H1 (cell line): ENCODE measurements around the gene ALG14. TPM values are rescaled to one million over a fixed set of nuclear protein-coding genes. Genes with fewer than 3 reads are reported as not detected.

Experiments
- BACH1 ChIP-seq: IDR thresholded peaks from 2 replicates; pipeline ENCODE4 v1.6.1; 2012; ENCODE audit warnings: low read length, improper control_type of control experiment
- CREB1 ChIP-seq: IDR thresholded peaks from 2 replicates; pipeline ENCODE4 v1.6.1; 2012; ENCODE audit warnings: inconsistent platforms
- HDAC6 ChIP-seq: IDR thresholded peaks from one replicate; pipeline ENCODE4 v1.7.1; 2012; ENCODE audit warnings: low read depth, mild to moderate bottlenecking, inconsistent platforms, low read length, moderate library complexity
- JUND ChIP-seq: IDR thresholded peaks from 2 replicates; pipeline ENCODE4 v1.6.1; 2011; ENCODE audit warnings: mild to moderate bottlenecking, improper control_type of control experiment, low read length
- NANOG ChIP-seq: IDR thresholded peaks from 2 replicates; pipeline ENCODE4 v1.6.1; 2011; ENCODE audit warnings: low read length, low read depth, mild to moderate bottlenecking, inconsistent platforms; ENCODE audit not compliant: insufficient read depth, poor library complexity, severe bottlenecking
- NRF1 ChIP-seq: IDR thresholded peaks from 2 replicates; pipeline ENCODE4 v1.6.1; 2011; ENCODE audit warnings: mild to moderate bottlenecking, low read depth, low read length, improper control_type of control experiment
- POU5F1 ChIP-seq: IDR thresholded peaks from 2 replicates; pipeline ENCODE4 v1.6.1; 2011; ENCODE audit warnings: low read depth, mild to moderate bottlenecking, low read length, moderate library complexity
- SRF ChIP-seq: IDR thresholded peaks from 2 replicates; pipeline ENCODE4 v1.6.1; 2011; ENCODE audit warnings: mild to moderate bottlenecking, low read depth, low read length, moderate library complexity
- TCF12 ChIP-seq: IDR thresholded peaks from 2 replicates; pipeline ENCODE4 v1.6.1; 2011; ENCODE audit warnings: low read depth, mild to moderate bottlenecking, low read length
- polyA plus RNA-seq, 7 experiments: library from polyadenylated mRNA; depleted of rRNA in 3 of 7; stranded (reverse) in 5 of 7; unstranded in 2 of 7; fragments of >200 nt in 5 of 7; fragments of 200-250 nt in 2 of 7; gene quantifications; 1 replicate in 5 of 7; 2 replicates in 1 of 7; 4 replicates in 1 of 7; pipeline versions ENCODE4 v1.2.1 to v1.2.3, GENCODE V29; 2011 to 2013; ENCODE audit warnings: missing spikeins in 2 of 7, mixed read lengths in 2 of 7
- total RNA-seq: library from RNA; stranded (reverse); fragmentation: NEBNext Ultra II Directional; extraction: Animal tissue kit (Norgen Biotek cat#: 25700); gene quantifications from 2 replicates; pipeline ENCODE4 v1.2.1, GENCODE V29; 2021
- TF ChIP-seq, protein P1 (sequence below): fragments of 300-600 bp; sonication (generic); IDR thresholded peaks from 2 replicates; pipeline ENCODE4 v1.7.1; 2012; ENCODE audit warnings: low read length, moderate library complexity, mild to moderate bottlenecking, inconsistent platforms; ENCODE audit not compliant: insufficient replicate concordance
- TF ChIP-seq, protein P2 (sequence below): IDR thresholded peaks from 2 replicates; pipeline ENCODE4 v1.6.1; 2011; ENCODE audit warnings: low read length, improper control_type of control experiment

ALG14 gene
- total and polyA plus RNA-seq, 2 of the 8 experiments (the other 6 are each of a cell fraction or from before 2014, with no cell fraction given) = 0.95 to 1.3 TPM

- TF ChIP-seq, protein P1, sequence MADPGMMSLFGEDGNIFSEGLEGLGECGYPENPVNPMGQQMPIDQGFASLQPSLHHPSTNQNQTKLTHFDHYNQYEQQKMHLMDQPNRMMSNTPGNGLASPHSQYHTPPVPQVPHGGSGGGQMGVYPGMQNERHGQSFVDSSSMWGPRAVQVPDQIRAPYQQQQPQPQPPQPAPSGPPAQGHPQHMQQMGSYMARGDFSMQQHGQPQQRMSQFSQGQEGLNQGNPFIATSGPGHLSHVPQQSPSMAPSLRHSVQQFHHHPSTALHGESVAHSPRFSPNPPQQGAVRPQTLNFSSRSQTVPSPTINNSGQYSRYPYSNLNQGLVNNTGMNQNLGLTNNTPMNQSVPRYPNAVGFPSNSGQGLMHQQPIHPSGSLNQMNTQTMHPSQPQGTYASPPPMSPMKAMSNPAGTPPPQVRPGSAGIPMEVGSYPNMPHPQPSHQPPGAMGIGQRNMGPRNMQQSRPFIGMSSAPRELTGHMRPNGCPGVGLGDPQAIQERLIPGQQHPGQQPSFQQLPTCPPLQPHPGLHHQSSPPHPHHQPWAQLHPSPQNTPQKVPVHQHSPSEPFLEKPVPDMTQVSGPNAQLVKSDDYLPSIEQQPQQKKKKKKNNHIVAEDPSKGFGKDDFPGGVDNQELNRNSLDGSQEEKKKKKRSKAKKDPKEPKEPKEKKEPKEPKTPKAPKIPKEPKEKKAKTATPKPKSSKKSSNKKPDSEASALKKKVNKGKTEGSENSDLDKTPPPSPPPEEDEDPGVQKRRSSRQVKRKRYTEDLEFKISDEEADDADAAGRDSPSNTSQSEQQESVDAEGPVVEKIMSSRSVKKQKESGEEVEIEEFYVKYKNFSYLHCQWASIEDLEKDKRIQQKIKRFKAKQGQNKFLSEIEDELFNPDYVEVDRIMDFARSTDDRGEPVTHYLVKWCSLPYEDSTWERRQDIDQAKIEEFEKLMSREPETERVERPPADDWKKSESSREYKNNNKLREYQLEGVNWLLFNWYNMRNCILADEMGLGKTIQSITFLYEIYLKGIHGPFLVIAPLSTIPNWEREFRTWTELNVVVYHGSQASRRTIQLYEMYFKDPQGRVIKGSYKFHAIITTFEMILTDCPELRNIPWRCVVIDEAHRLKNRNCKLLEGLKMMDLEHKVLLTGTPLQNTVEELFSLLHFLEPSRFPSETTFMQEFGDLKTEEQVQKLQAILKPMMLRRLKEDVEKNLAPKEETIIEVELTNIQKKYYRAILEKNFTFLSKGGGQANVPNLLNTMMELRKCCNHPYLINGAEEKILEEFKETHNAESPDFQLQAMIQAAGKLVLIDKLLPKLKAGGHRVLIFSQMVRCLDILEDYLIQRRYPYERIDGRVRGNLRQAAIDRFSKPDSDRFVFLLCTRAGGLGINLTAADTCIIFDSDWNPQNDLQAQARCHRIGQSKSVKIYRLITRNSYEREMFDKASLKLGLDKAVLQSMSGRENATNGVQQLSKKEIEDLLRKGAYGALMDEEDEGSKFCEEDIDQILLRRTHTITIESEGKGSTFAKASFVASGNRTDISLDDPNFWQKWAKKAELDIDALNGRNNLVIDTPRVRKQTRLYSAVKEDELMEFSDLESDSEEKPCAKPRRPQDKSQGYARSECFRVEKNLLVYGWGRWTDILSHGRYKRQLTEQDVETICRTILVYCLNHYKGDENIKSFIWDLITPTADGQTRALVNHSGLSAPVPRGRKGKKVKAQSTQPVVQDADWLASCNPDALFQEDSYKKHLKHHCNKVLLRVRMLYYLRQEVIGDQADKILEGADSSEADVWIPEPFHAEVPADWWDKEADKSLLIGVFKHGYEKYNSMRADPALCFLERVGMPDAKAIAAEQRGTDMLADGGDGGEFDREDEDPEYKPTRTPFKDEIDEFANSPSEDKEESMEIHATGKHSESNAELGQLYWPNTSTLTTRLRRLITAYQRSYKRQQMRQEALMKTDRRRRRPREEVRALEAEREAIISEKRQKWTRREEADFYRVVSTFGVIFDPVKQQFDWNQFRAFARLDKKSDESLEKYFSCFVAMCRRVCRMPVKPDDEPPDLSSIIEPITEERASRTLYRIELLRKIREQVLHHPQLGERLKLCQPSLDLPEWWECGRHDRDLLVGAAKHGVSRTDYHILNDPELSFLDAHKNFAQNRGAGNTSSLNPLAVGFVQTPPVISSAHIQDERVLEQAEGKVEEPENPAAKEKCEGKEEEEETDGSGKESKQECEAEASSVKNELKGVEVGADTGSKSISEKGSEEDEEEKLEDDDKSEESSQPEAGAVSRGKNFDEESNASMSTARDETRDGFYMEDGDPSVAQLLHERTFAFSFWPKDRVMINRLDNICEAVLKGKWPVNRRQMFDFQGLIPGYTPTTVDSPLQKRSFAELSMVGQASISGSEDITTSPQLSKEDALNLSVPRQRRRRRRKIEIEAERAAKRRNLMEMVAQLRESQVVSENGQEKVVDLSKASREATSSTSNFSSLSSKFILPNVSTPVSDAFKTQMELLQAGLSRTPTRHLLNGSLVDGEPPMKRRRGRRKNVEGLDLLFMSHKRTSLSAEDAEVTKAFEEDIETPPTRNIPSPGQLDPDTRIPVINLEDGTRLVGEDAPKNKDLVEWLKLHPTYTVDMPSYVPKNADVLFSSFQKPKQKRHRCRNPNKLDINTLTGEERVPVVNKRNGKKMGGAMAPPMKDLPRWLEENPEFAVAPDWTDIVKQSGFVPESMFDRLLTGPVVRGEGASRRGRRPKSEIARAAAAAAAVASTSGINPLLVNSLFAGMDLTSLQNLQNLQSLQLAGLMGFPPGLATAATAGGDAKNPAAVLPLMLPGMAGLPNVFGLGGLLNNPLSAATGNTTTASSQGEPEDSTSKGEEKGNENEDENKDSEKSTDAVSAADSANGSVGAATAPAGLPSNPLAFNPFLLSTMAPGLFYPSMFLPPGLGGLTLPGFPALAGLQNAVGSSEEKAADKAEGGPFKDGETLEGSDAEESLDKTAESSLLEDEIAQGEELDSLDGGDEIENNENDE = no peak
- TF ChIP-seq TCF12 = no peak
- TF ChIP-seq HDAC6 = no peak
- TF ChIP-seq JUND = no peak
- no peak for TF ChIP-seq SRF
- no peak for TF ChIP-seq CREB1
- TF ChIP-seq BACH1 = no peak
- TF ChIP-seq, protein P2, sequence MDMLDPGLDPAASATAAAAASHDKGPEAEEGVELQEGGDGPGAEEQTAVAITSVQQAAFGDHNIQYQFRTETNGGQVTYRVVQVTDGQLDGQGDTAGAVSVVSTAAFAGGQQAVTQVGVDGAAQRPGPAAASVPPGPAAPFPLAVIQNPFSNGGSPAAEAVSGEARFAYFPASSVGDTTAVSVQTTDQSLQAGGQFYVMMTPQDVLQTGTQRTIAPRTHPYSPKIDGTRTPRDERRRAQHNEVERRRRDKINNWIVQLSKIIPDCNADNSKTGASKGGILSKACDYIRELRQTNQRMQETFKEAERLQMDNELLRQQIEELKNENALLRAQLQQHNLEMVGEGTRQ = no peak
- no peak for TF ChIP-seq NRF1
- TF ChIP-seq NANOG = no peak
- no peak for TF ChIP-seq POU5F1
Measured at GRCh38 chr1:94973309-94973922, 99.3 kb downstream of the ALG14 start (continued).
